Fibroblast of lung (primary cell): ENCODE data around the gene PLPP1. TPM values are rescaled to one million over a fixed set of nuclear protein-coding genes. Genes with fewer than 3 reads are reported as not detected.

Experiments used
- DNase-seq, 2 donors: peaks; one replicate each; pipeline versions ENCODE4 v3.0.0 to v3.0.0-alpha.2; 2010; ENCODE audit warnings: low read depth in 2 of 2
- H2AFZ ChIP-seq: 2 replicates; pipeline ENCODE4 v1.5.1; 2012; ENCODE audit warnings: low read length, control low read depth, inconsistent platforms
- H3K27ac ChIP-seq: 2 replicates; pipeline ENCODE4 v1.5.1; 2011; ENCODE audit warnings: low read length, control low read depth; ENCODE audit not compliant: insufficient read depth
- H3K27me3 ChIP-seq: 2 replicates; pipeline ENCODE4 v1.5.1; 2011; ENCODE audit warnings: mild to moderate bottlenecking, low read length; ENCODE audit not compliant: control insufficient read depth, insufficient read depth
- H3K36me3 ChIP-seq: 2 replicates; pipeline ENCODE4 v1.5.1; 2011; ENCODE audit warnings: low read length; ENCODE audit not compliant: control insufficient read depth, insufficient read depth
- H3K4me1 ChIP-seq: 2 replicates; pipeline ENCODE4 v1.5.1; 2011; ENCODE audit warnings: low read length; ENCODE audit not compliant: control insufficient read depth, insufficient read depth; ENCODE audit errors: extremely low read depth
- H3K4me2 ChIP-seq: 2 replicates; pipeline ENCODE4 v1.5.1; 2011; ENCODE audit warnings: low read length, control low read depth; ENCODE audit not compliant: insufficient read depth; ENCODE audit errors: extremely low read depth
- H3K4me3 ChIP-seq, 4 experiments: fragments of 200-600 bp in 1 of 4; sonication (generic) in 1 of 4; replicated peaks in 1 of 4; 2 replicates each; pipeline ENCODE4 v1.5.1; 2011 to 2016; ENCODE audit warnings: low read length in 4 of 4, low read depth in 3 of 4, mild to moderate bottlenecking in 3 of 4, control low read depth in 2 of 4, inconsistent platforms in 1 of 4, mixed read lengths in 1 of 4; ENCODE audit not compliant: insufficient read depth in 1 of 4; ENCODE audit errors: control extremely low read depth in 1 of 4
- H3K79me2 ChIP-seq: 2 replicates; pipeline ENCODE4 v1.5.1; 2012; ENCODE audit warnings: mild to moderate bottlenecking, low read length, inconsistent platforms; ENCODE audit not compliant: control insufficient read depth, insufficient read depth
- H3K9ac ChIP-seq: 2 replicates; pipeline ENCODE4 v1.5.1; 2011; ENCODE audit warnings: mild to moderate bottlenecking, low read length, control low read depth; ENCODE audit not compliant: insufficient read depth
- H3K9me3 ChIP-seq: 2 replicates; pipeline ENCODE4 v1.5.1; 2012; ENCODE audit warnings: low read depth, low read length; ENCODE audit not compliant: control insufficient read depth, insufficient read depth
- H4K20me1 ChIP-seq: 2 replicates; pipeline ENCODE4 v1.5.1; 2011; ENCODE audit warnings: low read length; ENCODE audit not compliant: control insufficient read depth, insufficient read depth; ENCODE audit errors: extremely low read depth
- CTCF ChIP-seq, 2 donors: IDR thresholded peaks in 1 of 2; conservative IDR thresholded peaks in 1 of 2; 1 replicate in 1 of 2; 2 replicates in 1 of 2; pipeline ENCODE4 v1.5.1; 2011 to 2012; ENCODE audit warnings: low read length in 2 of 2, control low read depth in 1 of 2, inconsistent platforms in 1 of 2, low read depth in 1 of 2, mild to moderate bottlenecking in 1 of 2
- EZH2 ChIP-seq: IDR thresholded peaks from 2 replicates; pipeline ENCODE4 v1.5.1; 2012; ENCODE audit warnings: low read length, control low read depth, mild to moderate bottlenecking; ENCODE audit errors: missing control alignments
- polyA plus RNA-seq, 2 donors: library from polyadenylated mRNA; depleted of rRNA in 1 of 2; stranded (reverse) in 1 of 2; unstranded in 1 of 2; fragments of >200 nt; gene quantifications; 2 replicates each; pipeline ENCODE4 v1.2.1, GENCODE V29; 2011 to 2012; ENCODE audit warnings: missing spikeins in 1 of 2
- total RNA-seq: library from RNA; depleted of rRNA; stranded (reverse); fragments of >200 nt; gene quantifications from 2 replicates; pipeline ENCODE4 v1.2.1, GENCODE V29; 2014

The PLPP1 gene
- total and polyA plus RNA-seq, 2 donors (not counting 1 experiment from before 2014, with no cell fraction given): 73.5 to 76.8 TPM

DNA sequence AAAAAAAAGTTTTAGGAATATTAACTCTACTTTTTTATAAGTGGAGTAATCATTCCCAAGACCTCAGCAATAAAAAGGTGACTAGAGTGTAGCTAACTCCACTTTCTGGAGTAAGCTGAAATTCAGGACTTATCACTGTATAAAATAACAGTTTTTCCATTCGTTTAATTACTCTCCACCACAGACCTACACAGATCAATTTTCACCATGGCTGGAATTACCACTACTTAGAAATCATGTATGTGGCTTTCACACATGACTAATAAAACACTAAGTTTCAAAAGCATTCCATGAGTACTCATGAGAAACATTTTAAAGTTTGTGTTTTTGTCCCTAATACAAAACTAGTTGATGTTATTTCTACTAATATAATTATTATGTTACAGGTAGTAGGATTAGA is 9.9 kb downstream of the PLPP1 start:
- H3K4me1 ChIP-seq: no peaks in the 10 kb centered on the region
- H4K20me1 ChIP-seq: no peaks in the 10 kb centered on the region
- no peak for DNase-seq
- no peak overlapping the region for H3K4me3 ChIP-seq
- H3K79me2 ChIP-seq: no peaks in the 10 kb centered on the region
- no peak overlapping the region for H2AFZ ChIP-seq
- H3K4me2 ChIP-seq: no peak overlapping the region
- no peaks in the 10 kb centered on the region for H3K27me3 ChIP-seq
- H3K9me3 ChIP-seq: no peaks in the 10 kb centered on the region
- no peak overlapping the region for H3K27ac ChIP-seq
- no peak overlapping the region for H3K9ac ChIP-seq
- no peaks in the 10 kb centered on the region for H3K36me3 ChIP-seq
- TF ChIP-seq EZH2: no peak
- no peak for TF ChIP-seq CTCF (conservative IDR thresholded peaks at IDR 0.05 in 1 of 2, IDR thresholded peaks at IDR 0.05 in 1 of 2; ENCODE audit: low read depth in 1 of 2, low read length in 2 of 2)

- Histone ChIP-seq H3K9ac (no peak overlapping the region), H3K4me2 (no peak overlapping the region), H3K9me3 (no peaks in the 10 kb centered on the region), H3K4me1 (no peaks in the 10 kb centered on the region), H2AFZ (no peak overlapping the region), H3K27ac (no peak overlapping the region), H3K36me3 (no peaks in the 10 kb centered on the region), H3K4me3 (no peak overlapping the region), H3K79me2 (no peaks in the 10 kb centered on the region), H4K20me1 (no peaks in the 10 kb centered on the region), H3K27me3 (no peaks in the 10 kb centered on the region)
- DNase-seq: no peak
- TF ChIP-seq EZH2: no peak
- TF ChIP-seq CTCF (conservative IDR thresholded peaks at IDR 0.05 in 1 of 2, IDR thresholded peaks at IDR 0.05 in 1 of 2; ENCODE audit: low read depth in 1 of 2, low read length in 2 of 2): no peak
Measured at GRCh38 chr5:55523293-55523692, 11.5 kb downstream of the PLPP1 start.

- Histone ChIP-seq H4K20me1 (no peaks in the 10 kb centered on the region), H3K79me2 (no peaks in the 10 kb centered on the region), H3K9me3 (no peaks in the 10 kb centered on the region), H3K27me3 (no peaks in the 10 kb centered on the region), H3K36me3 (no peaks in the 10 kb centered on the region), H3K9ac (no peak overlapping the region), H3K27ac (no peak overlapping the region), H3K4me1 (no peaks in the 10 kb centered on the region), H2AFZ (no peak overlapping the region), H3K4me3 (no peak overlapping the region), H3K4me2 (no peak overlapping the region)
- DNase-seq: no peak
- TF ChIP-seq EZH2 (no peak), CTCF (conservative IDR thresholded peaks at IDR 0.05 in 1 of 2, IDR thresholded peaks at IDR 0.05 in 1 of 2; ENCODE audit: low read depth in 1 of 2, low read length in 2 of 2) (no peak)
Measured at GRCh38 chr5:55521881-55522280, 12.9 kb downstream of the PLPP1 start.
